Measurements from ENCODE around the gene PIAS2.

- TF ChIP-seq POLR2AphosphoS5 (IDR thresholded peaks at IDR 0.05; ENCODE audit: low read depth) (no peak), EZH2phosphoT487 (IDR thresholded peaks at IDR 0.05; ENCODE audit: unreplicated experiment) (no peak)
Observed at GRCh38 chr18:46939998-46940571, 22.8 kb upstream of the PIAS2 start.
